IMR-90 (cell line): ENCODE results near the gene GPR39. TPM values are rescaled to one million over a fixed set of nuclear protein-coding genes. Genes with fewer than 3 reads are reported as not detected.
A peak's percentile ranks its signal among the peaks of the same experiment; 100 is the strongest.

Experiments
- ATAC-seq: fragments of 200-7000 bp; cut with Tn5 transposase; 2 replicates; pipeline ENCODE4 v1.9.1; 2020; ENCODE audit warnings: low read depth, mild to moderate bottlenecking, moderate library complexity
- BruUV-seq: library from RNA; stranded (reverse); fragments of 400-500 nt; replicated peaks from 2 replicates; lab custom pipeline; 2021; lab: Mats Ljungman, UMichigan
- CTCF ChIA-PET: fragments of 300-600 bp; formaldehyde crosslinking; extraction: SDS; loops from one replicate; lab custom pipeline; 2021; ENCODE audit warnings: antibody characterized with exemption; lab: Yijun Ruan, JAX
- POLR2A ChIA-PET: fragments of 300-600 bp; sonication (Branson Sonifier 250); formaldehyde crosslinking; loops from one replicate; lab custom pipeline; 2022; ENCODE audit warnings: antibody characterized with exemption; ENCODE audit not compliant: unreplicated experiment; lab: Charles Lee
- DNase-seq: peaks from one replicate; pipeline ENCODE4 v3.0.0; 2013
- H2AFZ ChIP-seq: replicated peaks from 2 replicates; pipeline ENCODE3; 2013; ENCODE audit warnings: low read length, mild to moderate bottlenecking; ENCODE audit not compliant: poor library complexity
- H2AK5ac ChIP-seq: 2 replicates; pipeline ENCODE4 v1.6.1; 2013; ENCODE audit warnings: low read depth, low read length, inconsistent platforms
- H2AK9ac ChIP-seq: replicated peaks from 2 replicates; pipeline ENCODE3; 2013; ENCODE audit warnings: mild to moderate bottlenecking, low read depth, low read length, moderate library complexity; ENCODE audit not compliant: poor library complexity
- H2BK120ac ChIP-seq: 2 replicates; pipeline ENCODE4 v1.6.1; 2013; ENCODE audit warnings: low read depth, low read length, inconsistent platforms
- H2BK15ac ChIP-seq: 3 replicates; pipeline ENCODE4 v1.6.1; 2013; ENCODE audit warnings: low read depth, low read length, inconsistent platforms
- H2BK20ac ChIP-seq: 2 replicates; pipeline ENCODE4 v1.6.1; 2013; ENCODE audit warnings: low read depth, mild to moderate bottlenecking, inconsistent platforms, low read length, moderate library complexity
- H2BK5ac ChIP-seq: 2 replicates; pipeline ENCODE4 v1.6.1; 2013; ENCODE audit warnings: mild to moderate bottlenecking, low read depth, low read length, inconsistent platforms; ENCODE audit not compliant: poor library complexity, severe bottlenecking
- H3K14ac ChIP-seq: replicated peaks from 2 replicates; pipeline ENCODE4 v1.6.1; 2013; ENCODE audit warnings: low read depth, low read length, inconsistent platforms
- H3K18ac ChIP-seq: 2 replicates; pipeline ENCODE4 v1.6.1; 2013; ENCODE audit warnings: low read depth, low read length, control low read depth
- H3K23ac ChIP-seq: 2 replicates; pipeline ENCODE4 v1.6.1; 2013; ENCODE audit warnings: low read depth, low read length, inconsistent platforms
- H3K27ac ChIP-seq: 2 replicates; pipeline ENCODE4 v1.5.1; 2013; ENCODE audit warnings: mild to moderate bottlenecking, control low read depth, low read length; ENCODE audit not compliant: insufficient read depth
- H3K27me3 ChIP-seq: 2 replicates; pipeline ENCODE4 v1.6.1; 2013; ENCODE audit warnings: low read length; ENCODE audit not compliant: control insufficient read depth, insufficient read depth
- H3K36me3 ChIP-seq: 2 replicates; pipeline ENCODE4 v1.6.1; 2013; ENCODE audit warnings: low read length, mixed read lengths; ENCODE audit not compliant: control insufficient read depth, insufficient read depth
- H3K4ac ChIP-seq: 2 replicates; pipeline ENCODE4 v1.6.1; 2013; ENCODE audit warnings: low read depth, low read length, inconsistent platforms
- H3K4me1 ChIP-seq: 2 replicates; pipeline ENCODE4 v1.6.1; 2013; ENCODE audit warnings: low read length, mixed read lengths; ENCODE audit not compliant: control insufficient read depth, insufficient read depth
- H3K4me2 ChIP-seq: 2 replicates; pipeline ENCODE4 v1.6.1; 2013; ENCODE audit warnings: low read depth, mild to moderate bottlenecking, control low read depth, low read length, moderate library complexity
- H3K4me3 ChIP-seq: 2 replicates; pipeline ENCODE4 v1.5.1; 2013; ENCODE audit warnings: low read depth, mild to moderate bottlenecking, control low read depth, low read length, moderate library complexity; ENCODE audit not compliant: insufficient read depth
- H3K56ac ChIP-seq: 2 replicates; pipeline ENCODE4 v1.6.1; 2013; ENCODE audit warnings: low read length, inconsistent platforms; ENCODE audit not compliant: insufficient read depth; ENCODE audit errors: extremely low read depth
- H3K79me1 ChIP-seq, 2 experiments: 2 replicates each; pipeline ENCODE4 v1.6.1; 2013; ENCODE audit warnings: low read length in 2 of 2, inconsistent platforms in 1 of 2, low read depth in 1 of 2
- H3K9ac ChIP-seq: 2 replicates; pipeline ENCODE4 v1.6.1; 2013; ENCODE audit warnings: low read depth, low read length, control low read depth
- H3K9me1 ChIP-seq: 2 replicates; pipeline ENCODE4 v1.6.1; 2013; ENCODE audit warnings: low read length, inconsistent platforms; ENCODE audit not compliant: insufficient read depth
- H3K9me3 ChIP-seq: 2 replicates; pipeline ENCODE4 v1.6.1; 2013; ENCODE audit warnings: low read length; ENCODE audit not compliant: control insufficient read depth, insufficient read depth
- H4K20me1 ChIP-seq: 2 replicates; pipeline ENCODE4 v1.6.1; 2013; ENCODE audit warnings: low read length, inconsistent platforms; ENCODE audit not compliant: insufficient read depth
- H4K5ac ChIP-seq: 2 replicates; pipeline ENCODE4 v1.6.1; 2013; ENCODE audit warnings: mild to moderate bottlenecking, low read depth, low read length, control low read depth
- H4K8ac ChIP-seq, 2 experiments: 2 replicates each; pipeline ENCODE4 v1.6.1; 2013; ENCODE audit warnings: low read depth in 2 of 2, low read length in 2 of 2, control low read depth in 1 of 2, inconsistent platforms in 1 of 2
- H4K91ac ChIP-seq: 2 replicates; pipeline ENCODE4 v1.6.1; 2013; ENCODE audit warnings: low read depth, low read length, inconsistent platforms; ENCODE audit not compliant: insufficient read depth
- MAZ ChIP-seq: IDR thresholded peaks from 2 replicates; pipeline ENCODE4 v1.6.1; 2012; ENCODE audit warnings: low read depth, mild to moderate bottlenecking, low read length, improper control_type of control experiment, moderate library complexity, borderline replicate concordance
- MXI1 ChIP-seq: IDR thresholded peaks from 2 replicates; pipeline ENCODE4 v1.6.1; 2012; ENCODE audit warnings: low read depth, mild to moderate bottlenecking, low read length, moderate library complexity, borderline replicate concordance
- POLR2A ChIP-seq: IDR thresholded peaks from 2 replicates; pipeline ENCODE4 v1.6.1; 2012; ENCODE audit warnings: mild to moderate bottlenecking, low read depth, low read length
- RAD21 ChIP-seq: IDR thresholded peaks from 2 replicates; pipeline ENCODE4 v1.6.1; 2012; ENCODE audit warnings: low read length, improper control_type of control experiment
- RCOR1 ChIP-seq: IDR thresholded peaks from 2 replicates; pipeline ENCODE4 v1.6.1; 2012; ENCODE audit warnings: mild to moderate bottlenecking, low read length, improper control_type of control experiment; ENCODE audit not compliant: insufficient replicate concordance
- SMC3 ChIP-seq: fragments of 150-350 bp; IDR thresholded peaks from 2 replicates; pipeline ENCODE4 v1.6.1; 2016; ENCODE audit warnings: low read depth, mild to moderate bottlenecking, antibody characterized with exemption, low read length, moderate library complexity
- WGBS, 2 experiments: methylation state at CpG; one replicate each; pipeline versions ENCODE4 v1.1.5 to v1.1.7; 2013; ENCODE audit warnings: missing lambda C conversion rate in 2 of 2; ENCODE audit not compliant: insufficient read length in 1 of 2; ENCODE audit errors: extremely low coverage in 2 of 2; 5-methylcytosine and 5-hydroxymethylcytosine counted together
- dilution Hi-C: fragments of 300-500 bp; cut with HindIII; formaldehyde crosslinking; loops from one replicate; pipeline ENCODE4 v1.14.3; 2018; ENCODE audit warnings: low sequenced_read_pairs; ENCODE audit not compliant: unreplicated experiment
- in situ Hi-C: fragments of 300-500 bp; cut with MboI; formaldehyde crosslinking; loops from 3 replicates; pipeline ENCODE4 v1.14.3; 2019; ENCODE audit warnings: low sequenced_read_pairs, inconsistent platforms, mixed read lengths
- intact Hi-C: fragments of 100-400 bp; cut with micrococcal nuclease; formaldehyde crosslinking; loops from 2 replicates; pipeline ENCODE4 v1.10.0; 2022
- polyA plus RNA-seq, 3 experiments: library from polyadenylated mRNA; depleted of rRNA; stranded (reverse); fragments of >200 nt; gene quantifications; 2 replicates each; pipeline ENCODE4 v1.2.3, GENCODE V29; 2012; ENCODE audit warnings: low replicate concordance in 1 of 3
- total RNA-seq: library from RNA; depleted of rRNA; stranded (reverse); fragments of >200 nt; gene quantifications from 2 replicates; pipeline ENCODE4 v1.2.3, GENCODE V29; 2012

Gene GPR39
- total and polyA plus RNA-seq, 2 of the 4 experiments (the other 2 are of a cell fraction): 4.4 to 9.0 TPM

- H3K4me3 ChIP-seq: no peak overlapping the region
- H2AK9ac ChIP-seq: no peak overlapping the region
- H3K18ac ChIP-seq: peak overlapping the region; percentile 98
- H3K56ac ChIP-seq: no peak overlapping the region
- BruUV-seq: no TSS peak
- peak overlapping the region; percentile 91 for H2AK5ac ChIP-seq
- H3K9ac ChIP-seq: no peak overlapping the region
- peak overlapping the region; percentile 82 for H2BK5ac ChIP-seq
- 100% methylated on average over 1 of the region's 4 CpGs; no CpG with 5 or more reads in 1 of the 2 experiments for WGBS, 2 experiments
- H3K4me2 ChIP-seq: no peak overlapping the region
- H3K9me1 ChIP-seq: peaks cover 8% of the 10 kb centered on the region
- H3K27ac ChIP-seq: peak overlapping the region; percentile 94
- peaks cover 0 to 16% of the 10 kb centered on the region in 2 experiments; a peak in 2 of 4 replicates for H3K79me1 ChIP-seq
- no peaks in the 10 kb centered on the region for H3K27me3 ChIP-seq
- peak overlapping the region; percentile 33; the same call in 1 of the 2 replicates for H3K23ac ChIP-seq
- H2BK20ac ChIP-seq: peak overlapping the region; percentile 90
- ATAC-seq: no peak
- H2BK120ac ChIP-seq: peak overlapping the region; percentile 89
- dilution Hi-C loops (no loop called here), intact Hi-C loops (no loop called here), in situ Hi-C loops (no loop called here)
- peak overlapping the region; percentile 36 to 75; a peak in 3 of 4 replicates for H4K8ac ChIP-seq
- ChIA-PET POLR2A (no interaction called here), CTCF (no interaction called here)
- DNase-seq: no peak
- peak overlapping the region; percentile 87; the same call in 1 of the 2 replicates for H4K5ac ChIP-seq
- peak overlapping the region; percentile 87 for H3K14ac ChIP-seq
- peaks cover 3% of the 10 kb centered on the region; the same call in 1 of the 2 replicates for H3K36me3 ChIP-seq
- no peak overlapping the region for H2AFZ ChIP-seq
- H4K20me1 ChIP-seq: no peaks in the 10 kb centered on the region
- TF ChIP-seq MXI1 (no peak), SMC3 (no peak), POLR2A (no peak), RAD21 (no peak), MAZ (no peak), RCOR1 (no peak)
- H3K4ac ChIP-seq: peak overlapping the region; percentile 94
- no peaks in the 10 kb centered on the region for H3K9me3 ChIP-seq
- peak overlapping the region; percentile 48; the same call in 2 of the 3 replicates for H2BK15ac ChIP-seq
- H4K91ac ChIP-seq: peak overlapping the region; percentile 65
- peaks cover 16% of the 10 kb centered on the region for H3K4me1 ChIP-seq
Measured at GRCh38 chr2:132691556-132691955, 275.0 kb downstream of the GPR39 start.
